Measurements from ENCODE around the gene SLC29A3.
"Not testable (repeated sequence)": the region's sequence is repeated elsewhere in the genome, so short reads cannot be mapped to it uniquely, and the experiment has no call there.

SLC29A3 gene

DNA sequence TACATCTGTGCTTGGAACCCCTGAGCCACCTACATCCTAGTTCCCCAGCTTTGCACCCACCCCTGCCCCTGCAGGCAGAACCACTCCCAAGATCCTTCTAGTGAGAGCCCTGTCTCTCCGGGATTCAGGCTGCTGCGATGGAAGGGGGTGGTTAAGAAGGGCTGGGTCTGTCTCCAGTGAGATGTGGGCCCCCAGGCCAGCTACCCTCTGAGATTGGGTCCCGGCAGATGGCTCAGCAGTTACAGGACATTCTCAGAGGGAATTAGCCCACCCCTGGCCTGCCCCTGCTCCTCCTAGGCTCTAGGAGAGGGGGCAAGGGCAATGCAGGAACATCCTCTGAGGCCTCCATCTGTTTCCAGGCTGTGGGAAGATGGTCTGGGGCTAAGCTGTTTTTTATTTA lies 27.7 kb downstream of the SLC29A3 start:
- DNase-seq (ENCODE audit: low read depth in 2 of 2) = no peak

DNA sequence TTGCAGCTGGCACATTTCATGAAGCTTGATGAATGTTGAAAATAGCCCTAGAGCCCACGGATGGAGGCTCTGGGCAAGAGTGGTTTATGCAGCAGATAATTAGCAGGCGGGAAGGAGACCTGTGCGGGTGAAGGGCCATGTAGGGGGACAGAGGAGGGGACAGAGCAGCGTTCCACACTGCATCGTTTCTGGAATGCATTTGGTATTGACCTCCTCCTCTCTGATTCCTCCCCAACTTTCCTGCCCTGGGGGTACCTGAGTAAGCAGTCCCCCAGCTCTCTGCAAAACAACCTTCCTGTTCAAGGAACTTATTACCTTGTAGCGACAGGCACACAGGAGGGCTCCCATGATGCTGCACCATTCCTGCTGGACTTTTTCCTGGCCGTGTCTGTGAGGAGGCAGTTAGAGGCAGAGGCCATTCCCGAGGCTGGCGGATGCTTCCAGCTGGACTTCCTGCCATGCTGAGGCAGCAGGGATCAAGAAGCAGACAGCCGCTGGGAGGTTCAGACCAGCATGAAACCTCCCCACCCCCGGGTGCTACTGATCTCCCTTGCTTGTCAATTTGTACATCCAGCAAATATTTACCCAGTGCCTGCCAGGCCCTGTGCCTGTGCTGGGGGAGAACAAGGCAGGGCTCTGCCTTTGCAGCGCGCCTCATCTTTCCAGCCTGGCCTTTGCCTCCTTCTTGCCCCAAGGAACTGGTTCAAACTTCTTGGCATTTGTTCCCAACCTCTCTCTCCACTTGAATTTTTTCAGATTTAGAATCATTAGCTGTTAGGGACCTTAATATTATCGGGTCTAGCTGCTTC lies 28.7 kb downstream of the SLC29A3 start:
- DNase-seq (ENCODE audit: low read depth in 2 of 2) = no peak

- DNase-seq (ENCODE audit: low read depth in 2 of 2) = no peak
These were observed 29.8 kb downstream of the SLC29A3 start for GRCh38 chr10:71348850-71349249.

DNA sequence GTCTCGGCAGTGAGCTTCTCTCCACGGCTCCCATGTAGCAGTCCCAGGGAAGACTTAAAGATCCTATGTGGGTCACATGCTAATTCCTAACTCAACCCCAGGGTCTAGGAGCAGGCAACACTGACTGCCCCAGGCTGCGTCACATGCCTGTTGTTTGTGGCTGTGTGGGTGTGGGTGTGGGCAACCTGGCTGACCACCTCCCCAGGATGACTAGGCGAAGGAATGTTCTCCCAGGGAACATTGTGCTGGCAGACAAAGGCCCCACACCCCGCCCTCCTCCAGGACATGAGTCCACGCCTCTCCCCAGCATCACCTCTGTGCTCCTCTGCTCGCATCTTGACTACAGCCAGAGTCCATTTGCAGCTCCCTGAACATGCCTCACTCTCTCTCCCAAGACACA lies 30.3 kb downstream of the SLC29A3 start:
- DNase-seq (ENCODE audit: low read depth in 2 of 2) = no peak

GRCh38 chr10:71351087-71351486 lies 32.0 kb downstream of the SLC29A3 start:
- no peak for DNase-seq (ENCODE audit: low read depth in 2 of 2)

- DNase-seq (ENCODE audit: low read depth in 2 of 2) = no peak
These were observed 32.7 kb downstream of the SLC29A3 start for GRCh38 chr10:71351628-71352319.

GRCh38 chr10:71353639-71354038 lies 34.6 kb downstream of the SLC29A3 start:
- DNase-seq (ENCODE audit: low read depth in 2 of 2) = no peak

DNA sequence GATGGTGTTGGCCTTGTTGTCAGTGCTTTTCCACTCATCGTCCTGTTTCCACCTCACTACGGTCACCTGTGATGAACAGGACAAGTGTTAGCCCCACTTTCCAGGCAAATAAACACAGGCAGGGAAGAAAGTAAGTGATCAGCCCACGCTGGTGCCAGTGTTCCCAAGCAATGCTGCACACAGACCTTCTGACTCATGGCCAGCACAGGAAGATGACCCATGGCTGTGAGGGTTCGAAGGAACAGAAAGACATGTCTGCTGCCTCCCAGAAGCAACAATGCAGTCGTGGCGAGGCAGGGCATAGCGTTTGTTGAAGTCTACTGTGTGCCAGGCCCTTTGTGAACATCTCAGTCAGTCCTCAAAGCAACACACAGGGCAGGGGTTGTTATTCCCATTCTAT lies 35.7 kb downstream of the SLC29A3 start:
- DNase-seq (ENCODE audit: low read depth in 2 of 2) = no peak

GRCh38 chr10:71355886-71356285 lies 36.8 kb downstream of the SLC29A3 start:
- DNase-seq (ENCODE audit: low read depth in 2 of 2) = no peak

GRCh38 chr10:71357792-71358265 lies 38.8 kb downstream of the SLC29A3 start:
- no peak for DNase-seq (ENCODE audit: low read depth in 2 of 2)

- DNase-seq (ENCODE audit: low read depth in 2 of 2) = no peak
These were observed 39.2 kb downstream of the SLC29A3 start for GRCh38 chr10:71358277-71358676.

DNA sequence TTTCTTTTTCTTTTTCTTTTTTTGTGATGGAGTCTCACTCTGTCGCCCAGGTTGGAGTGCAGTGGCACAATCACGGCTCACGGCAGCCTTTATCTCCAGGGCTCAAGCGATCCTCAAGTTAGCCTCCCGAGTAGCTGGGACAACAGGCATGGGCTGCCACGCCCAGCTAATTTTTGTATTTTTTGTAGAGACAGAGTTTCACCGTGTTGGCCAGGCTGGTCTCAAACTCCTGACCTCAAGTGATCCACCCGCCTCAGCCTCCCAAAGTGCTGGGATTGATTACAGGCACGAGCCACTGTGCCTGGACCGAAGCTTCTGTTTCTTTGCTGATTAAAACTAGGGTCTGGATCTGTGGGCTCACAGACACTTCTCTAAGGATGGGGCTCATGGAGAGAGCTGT lies 39.8 kb downstream of the SLC29A3 start:
- DNase-seq (ENCODE audit: low read depth in 2 of 2) = not testable (repeated sequence)

DNA sequence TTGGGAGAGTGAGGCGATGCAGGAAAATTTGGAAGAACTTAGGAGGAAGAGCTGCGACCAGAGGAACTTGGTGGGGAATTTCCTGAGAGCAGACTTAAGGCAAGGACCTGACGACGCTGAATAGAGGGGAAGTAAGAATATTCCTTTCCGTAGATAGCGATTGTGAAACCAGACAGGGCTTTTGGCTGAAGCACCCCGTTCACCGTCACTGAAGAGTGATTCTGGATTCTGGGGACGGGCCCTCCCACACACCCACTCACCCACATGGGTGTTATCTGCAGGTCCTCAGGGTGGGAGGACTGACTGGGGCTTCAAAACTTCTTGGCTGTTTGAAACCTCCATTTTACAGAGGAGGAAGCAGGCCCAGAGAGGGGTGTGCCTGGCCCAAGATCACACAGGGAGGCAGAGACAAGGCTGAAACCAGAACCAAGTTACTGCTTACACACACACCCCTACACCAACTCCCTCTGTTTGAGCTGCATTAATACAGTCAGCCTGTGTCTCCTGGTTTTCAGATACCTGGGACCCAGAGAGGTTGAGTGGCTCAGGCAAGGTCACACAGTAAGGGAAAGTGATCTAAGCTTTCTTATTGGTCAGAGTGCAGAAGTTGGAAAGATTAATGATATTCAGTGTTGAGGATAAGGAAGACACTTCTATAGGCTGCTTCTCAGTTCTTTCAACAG lies 40.4 kb downstream of the SLC29A3 start:
- DNase-seq (ENCODE audit: low read depth in 2 of 2) = no peak

DNA sequence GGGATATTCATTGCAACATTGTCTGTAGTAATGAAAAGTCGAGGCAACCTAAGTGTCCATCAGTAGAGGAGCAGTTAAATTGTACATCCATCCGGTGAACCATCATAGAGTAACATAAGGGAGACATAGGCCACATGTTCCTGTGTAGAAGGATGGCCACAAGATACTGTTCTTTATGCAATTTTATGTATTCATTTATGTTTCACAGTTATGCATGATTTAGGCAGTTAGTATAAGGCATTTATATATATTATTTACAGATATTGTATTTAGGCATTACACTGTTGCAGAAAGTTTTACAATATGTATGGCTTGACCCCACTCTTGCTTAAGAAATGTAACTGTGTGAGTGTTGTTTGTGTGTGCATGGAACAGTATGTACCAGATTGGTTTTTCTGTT lies 41.7 kb downstream of the SLC29A3 start:
- no peak for DNase-seq (ENCODE audit: low read depth in 2 of 2)

DNA sequence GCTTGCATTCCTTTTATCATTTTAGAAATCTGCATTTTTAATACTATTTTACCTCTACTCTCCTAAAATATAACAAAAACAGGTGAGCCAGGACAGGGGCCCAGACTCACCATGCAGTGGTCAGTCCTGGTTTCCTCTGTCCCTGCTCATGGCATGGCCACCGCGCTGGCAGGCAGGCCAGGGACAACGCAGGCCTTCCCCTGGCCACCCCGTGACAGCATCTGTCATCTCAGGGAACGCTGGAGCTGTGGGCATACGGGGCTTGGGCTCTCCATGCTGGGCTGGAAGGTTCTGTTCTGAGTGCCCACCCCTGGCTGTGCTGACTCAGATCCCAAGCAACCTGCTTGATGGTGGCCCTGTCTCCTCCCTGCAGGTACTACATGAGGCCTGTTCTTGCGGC lies 42.5 kb downstream of the SLC29A3 start:
- no peak for DNase-seq (ENCODE audit: low read depth in 2 of 2)

DNA sequence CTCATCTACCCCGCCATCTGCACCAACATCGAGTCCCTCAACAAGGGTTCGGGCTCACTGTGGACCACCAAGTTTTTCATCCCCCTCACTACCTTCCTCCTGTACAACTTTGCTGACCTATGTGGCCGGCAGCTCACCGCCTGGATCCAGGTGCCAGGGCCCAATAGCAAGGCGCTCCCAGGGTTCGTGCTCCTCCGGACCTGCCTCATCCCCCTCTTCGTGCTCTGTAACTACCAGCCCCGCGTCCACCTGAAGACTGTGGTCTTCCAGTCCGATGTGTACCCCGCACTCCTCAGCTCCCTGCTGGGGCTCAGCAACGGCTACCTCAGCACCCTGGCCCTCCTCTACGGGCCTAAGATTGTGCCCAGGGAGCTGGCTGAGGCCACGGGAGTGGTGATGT lies 43.1 kb downstream of the SLC29A3 start:
- DNase-seq (ENCODE audit: low read depth in 2 of 2) = no peak

DNA sequence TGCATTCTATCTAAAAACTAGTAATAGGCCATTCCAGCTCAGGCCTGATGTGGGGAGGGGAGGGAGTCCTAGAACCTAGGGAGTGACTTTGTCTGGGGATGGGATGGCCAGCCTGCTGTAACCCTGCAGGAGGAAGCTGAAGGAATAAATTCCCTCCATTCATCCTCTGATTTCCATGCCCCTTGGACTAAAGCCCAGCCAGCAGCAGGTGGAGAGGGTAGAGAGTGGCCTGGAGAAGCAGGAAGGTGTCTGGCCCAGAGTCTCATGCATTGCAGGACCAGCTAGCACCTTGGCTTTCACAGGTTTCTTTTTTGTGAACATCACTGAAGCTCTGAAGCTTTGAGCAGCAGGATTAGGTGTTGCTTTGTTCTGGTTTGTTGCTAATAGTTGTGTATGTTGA lies 44.9 kb downstream of the SLC29A3 start:
- DNase-seq (ENCODE audit: low read depth in 2 of 2) = no peak

- no peak for DNase-seq (ENCODE audit: low read depth in 2 of 2)
These were observed 46.3 kb downstream of the SLC29A3 start for GRCh38 chr10:71365366-71365765.

GRCh38 chr10:71366690-71367089 lies 47.6 kb downstream of the SLC29A3 start:
- no peak for DNase-seq (ENCODE audit: low read depth in 2 of 2)

- DNase-seq (ENCODE audit: low read depth in 2 of 2) = no peak
These were observed 48.2 kb downstream of the SLC29A3 start for GRCh38 chr10:71367271-71367670.

DNA sequence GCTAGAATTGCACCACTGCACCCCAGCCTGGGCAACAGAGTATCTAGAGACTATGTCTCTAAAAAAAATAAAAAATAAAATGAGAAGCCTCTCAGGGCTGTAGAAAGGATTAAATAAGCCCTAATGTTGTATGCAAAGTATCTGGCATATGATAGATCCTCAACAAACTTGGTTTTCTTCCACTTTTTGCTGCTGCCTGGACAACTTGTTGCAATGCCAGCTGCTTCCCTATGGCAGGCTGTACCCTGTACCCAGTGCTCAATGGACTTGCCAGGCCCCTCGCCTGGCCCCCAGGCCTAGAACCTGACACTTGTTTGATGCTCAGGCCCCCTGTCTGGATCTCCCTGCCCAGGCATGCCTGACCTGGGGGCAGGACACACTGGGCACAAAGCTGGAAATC lies 49.1 kb downstream of the SLC29A3 start:
- DNase-seq (ENCODE audit: low read depth in 2 of 2) = no peak

GRCh38 chr10:71368643-71369042 lies 49.6 kb downstream of the SLC29A3 start:
- no peak for DNase-seq (ENCODE audit: low read depth in 2 of 2)

- no peak for DNase-seq (ENCODE audit: low read depth in 2 of 2)
These were observed 50.5 kb downstream of the SLC29A3 start for GRCh38 chr10:71369602-71370001.

Measured in stimulated activated CD8-positive, alpha-beta memory T cell treated with anti-CD3 and anti-CD28 coated beads, Interleukin-2, amount 100 ng/mL, for 48 hours (primary cell).